Measurements from ENCODE around the gene IL5RA.

The IL5RA gene

DNA sequence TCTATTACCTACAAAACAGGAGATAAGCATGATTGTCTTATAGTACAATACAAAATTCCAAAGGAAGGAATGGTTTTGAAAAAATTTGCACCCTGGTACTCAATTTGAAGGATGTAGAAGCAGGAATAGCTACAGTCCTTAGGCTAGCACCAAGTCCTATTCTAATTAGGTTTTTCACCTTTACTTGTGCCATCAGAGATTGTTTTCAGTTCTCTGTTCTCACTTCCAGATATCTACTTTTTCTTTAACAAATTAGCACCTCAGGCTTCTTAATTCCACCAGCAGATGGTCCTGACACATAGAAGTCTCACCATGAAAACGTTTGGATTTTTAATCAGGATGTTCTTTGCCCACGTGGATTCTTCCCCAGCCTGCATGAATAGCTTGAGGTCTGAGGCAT, 43.8 kb downstream of the IL5RA start:
- DNase-seq (ENCODE audit: low spot score) = no peak

DNA sequence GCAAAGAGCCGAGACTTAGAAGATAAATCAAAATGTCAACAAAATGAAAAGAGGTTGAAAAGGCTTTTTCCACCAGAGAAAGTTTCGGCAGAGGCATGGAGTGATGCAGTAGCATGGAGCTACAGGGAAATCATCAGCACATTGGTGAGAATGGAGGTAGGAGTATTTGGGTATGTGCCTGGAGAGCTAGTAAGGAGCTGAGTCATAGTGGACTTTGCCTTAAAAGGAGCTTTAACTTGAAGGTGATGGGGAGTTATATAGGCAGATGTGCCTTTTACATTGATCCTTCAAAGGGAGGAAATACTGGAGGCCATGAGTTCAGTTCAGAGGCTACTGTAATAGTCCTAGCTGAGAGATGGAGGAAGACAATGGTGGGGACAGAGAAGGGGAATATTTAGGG, 44.3 kb downstream of the IL5RA start:
- no peak for DNase-seq (ENCODE audit: low spot score)

DNA sequence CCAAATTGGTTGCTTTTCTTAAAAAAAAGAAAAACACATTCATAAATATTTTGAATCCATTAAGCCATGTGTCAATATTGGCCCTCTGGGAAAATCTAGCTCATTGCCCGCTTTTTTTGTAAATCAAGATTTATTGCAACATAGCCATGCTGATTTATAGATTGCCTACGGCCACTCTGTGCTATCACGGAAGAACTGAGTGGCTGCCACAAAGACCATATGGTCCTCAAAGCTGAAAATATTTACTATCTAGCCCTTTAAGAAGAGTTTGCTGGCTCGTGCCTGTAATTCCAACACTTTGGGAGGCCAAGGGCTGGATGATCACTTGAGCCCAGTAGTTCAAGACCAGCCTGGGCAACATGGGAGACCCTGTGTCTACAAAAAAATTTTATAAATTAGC, 45.9 kb downstream of the IL5RA start:
- DNase-seq (ENCODE audit: low spot score) = no peak

DNA sequence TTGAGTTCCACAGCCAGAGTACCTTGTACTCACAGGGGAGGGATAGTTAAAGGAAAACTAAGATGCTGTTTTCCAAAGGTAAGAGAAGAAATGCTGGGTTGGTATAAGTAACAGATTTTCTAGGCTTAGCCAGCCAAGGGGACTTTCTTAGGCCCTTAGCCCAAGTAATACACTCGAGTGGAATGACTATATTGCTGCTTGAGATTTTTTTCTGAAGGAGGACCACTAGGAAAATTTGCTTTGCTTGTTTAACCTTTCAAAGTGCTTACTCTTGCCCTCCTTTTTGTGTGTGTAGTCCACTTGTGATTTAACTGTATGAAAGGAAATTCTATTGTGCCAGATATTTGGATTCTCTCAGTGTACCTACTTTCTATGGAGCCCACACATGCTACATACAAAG, 50.5 kb downstream of the IL5RA start:
- no peak for DNase-seq (ENCODE audit: low spot score)

DNA sequence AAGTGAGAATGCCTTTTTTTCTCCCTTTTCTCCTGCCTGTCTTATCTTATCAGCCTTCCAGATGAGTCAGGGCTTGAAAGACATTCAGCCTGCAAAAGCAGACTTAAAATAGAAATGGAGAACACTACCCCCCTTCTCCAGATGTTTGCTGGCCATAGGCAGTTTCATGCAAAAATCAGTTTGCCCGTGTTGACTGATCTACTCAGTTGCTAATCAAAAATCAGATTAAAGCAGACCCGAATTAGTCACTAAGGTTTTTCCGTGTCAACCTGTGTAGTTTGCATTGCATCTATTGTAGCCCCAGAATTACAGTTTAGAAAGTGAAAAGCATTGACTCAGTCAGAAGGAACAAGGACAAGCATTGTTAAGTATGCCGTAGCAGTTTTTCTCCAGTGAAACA, 56.2 kb downstream of the IL5RA start:
- peak; percentile 12 for DNase-seq (ENCODE audit: low spot score)

DNA sequence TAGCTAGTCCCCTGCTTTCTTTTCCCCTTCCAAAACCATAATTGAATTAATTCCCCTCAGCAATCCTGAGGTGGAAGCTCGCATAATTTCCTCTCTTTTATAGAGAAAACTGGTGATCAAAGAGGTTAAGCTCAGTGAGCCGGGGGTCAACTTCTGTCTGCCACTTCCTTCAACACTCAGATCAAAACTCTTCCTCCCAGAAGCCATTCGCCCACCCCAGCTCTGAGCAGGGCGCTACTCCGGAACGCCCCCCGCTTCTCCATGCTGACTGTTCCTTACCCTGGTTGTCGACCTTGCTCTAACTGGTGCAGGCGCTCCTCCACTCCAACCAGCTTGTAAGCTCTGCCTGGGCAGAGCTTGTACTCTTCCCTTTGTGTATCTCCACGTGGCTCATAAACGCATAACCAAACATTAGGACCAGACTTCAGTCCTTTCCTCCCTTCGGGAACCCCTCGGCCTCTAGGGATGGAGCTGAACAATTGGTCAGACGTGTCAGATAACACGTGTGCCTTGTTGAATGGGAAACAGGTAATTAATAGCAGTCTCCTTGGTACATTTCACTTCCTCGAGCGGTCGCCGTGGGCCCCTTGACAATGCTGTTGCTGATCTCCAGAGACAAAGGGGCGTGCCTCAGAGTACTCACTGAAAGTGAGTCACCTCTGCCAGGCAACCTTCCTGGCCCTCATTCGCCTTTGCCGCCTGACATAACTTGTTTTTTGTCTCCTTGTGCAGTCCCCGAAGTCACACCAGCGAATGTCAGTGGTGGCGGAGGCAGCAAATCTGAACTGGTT, 71.8 kb downstream of the IL5RA start:
- DNase-seq (ENCODE audit: low spot score) = peak; percentile 77

DNA sequence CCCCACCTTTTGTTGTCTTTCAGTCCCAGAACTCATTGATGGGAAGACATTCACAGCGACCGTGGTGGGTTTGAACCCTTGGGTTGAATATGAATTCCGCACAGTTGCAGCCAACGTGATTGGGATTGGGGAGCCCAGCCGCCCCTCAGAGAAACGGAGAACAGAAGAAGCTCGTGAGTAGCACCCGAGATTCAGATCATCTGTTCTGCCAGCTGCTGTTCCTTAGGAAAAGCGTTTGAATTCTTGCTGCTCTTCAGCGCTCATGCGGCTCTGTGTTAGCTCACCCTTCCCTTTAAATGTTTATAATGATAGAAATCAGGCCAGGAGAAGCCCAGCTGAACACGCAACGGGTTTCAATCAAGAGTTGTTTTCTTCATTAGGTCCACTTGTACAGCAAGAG, 73.0 kb downstream of the IL5RA start:
- DNase-seq (ENCODE audit: low spot score) = no peak

DNA sequence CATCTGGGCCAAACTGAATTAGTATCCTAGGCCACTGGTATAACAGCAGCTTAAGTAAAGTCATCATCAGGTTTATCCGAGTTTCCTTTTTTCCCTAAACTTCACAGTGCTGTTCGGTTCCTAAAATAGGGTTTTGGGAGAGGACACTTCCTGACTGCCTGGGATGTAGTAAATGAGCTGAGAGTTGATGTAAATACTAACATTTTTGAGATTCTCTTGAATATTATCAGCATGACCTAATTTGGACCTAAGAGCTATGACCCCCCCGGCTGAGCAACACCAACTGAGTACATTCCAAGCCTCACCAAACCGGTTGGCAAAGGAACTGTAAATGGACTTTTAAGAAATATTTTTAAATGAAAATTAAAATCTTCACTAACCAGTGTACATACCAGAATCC, 78.8 kb downstream of the IL5RA start:
- DNase-seq (ENCODE audit: low spot score) = no peak

DNA sequence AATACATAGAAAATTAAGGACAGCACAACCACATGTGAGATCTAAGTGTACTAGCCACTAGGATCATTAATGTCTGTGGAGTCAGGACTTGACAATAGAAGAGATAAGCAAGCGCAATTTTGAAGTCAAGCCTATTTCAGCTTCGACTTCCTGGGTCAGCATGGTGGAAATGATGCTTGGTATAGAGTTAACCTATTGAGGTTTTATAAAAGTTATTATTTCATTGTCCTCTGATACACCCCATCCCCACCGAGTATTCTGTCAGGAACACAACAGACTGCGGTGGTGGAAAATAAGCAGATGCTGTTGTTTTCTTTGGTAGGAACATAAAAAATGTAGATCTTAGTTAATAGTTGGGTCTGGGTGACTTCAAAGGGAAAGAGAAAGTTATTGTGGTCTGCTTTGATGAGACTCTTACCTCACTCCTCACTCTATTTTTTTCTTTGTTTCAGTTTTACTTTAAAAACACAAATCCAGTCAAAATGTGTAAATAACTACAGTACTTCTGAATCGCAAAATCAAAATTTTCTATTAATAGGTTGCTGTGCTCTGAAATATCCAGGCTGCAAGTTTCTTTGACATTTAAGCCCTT, 82.1 kb downstream of the IL5RA start:
- DNase-seq (ENCODE audit: low spot score) = no peak

DNA sequence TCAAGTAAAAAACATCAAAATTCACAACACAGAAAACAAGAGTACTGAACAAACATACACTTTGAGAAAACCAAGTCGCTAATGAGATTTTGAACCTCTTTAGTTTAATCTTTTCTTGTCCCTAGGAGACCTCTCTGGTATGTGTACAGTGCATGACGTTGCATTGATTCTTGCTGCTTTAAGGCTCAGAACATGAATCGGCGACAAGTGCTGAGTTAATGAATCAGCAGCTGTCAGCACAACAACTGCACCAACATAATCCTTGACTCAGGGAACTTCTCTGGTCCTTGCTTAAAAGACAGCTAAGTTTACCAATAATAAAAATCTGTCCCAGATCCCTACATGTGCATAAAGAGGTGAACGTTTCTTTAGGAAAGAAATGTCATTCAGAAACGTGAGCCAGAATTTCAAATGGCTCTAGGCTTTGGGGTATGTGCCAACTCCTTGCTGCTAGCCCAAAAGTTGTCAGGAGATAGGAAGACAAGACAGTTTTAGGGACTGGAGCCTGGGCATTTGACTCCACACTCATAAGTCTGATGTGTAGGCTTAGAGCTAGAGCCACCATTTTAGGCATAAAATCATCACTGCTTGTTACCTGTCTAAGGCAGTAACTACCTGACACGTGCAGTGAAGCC, 86.9 kb downstream of the IL5RA start:
- no peak for DNase-seq (ENCODE audit: low spot score)

DNA sequence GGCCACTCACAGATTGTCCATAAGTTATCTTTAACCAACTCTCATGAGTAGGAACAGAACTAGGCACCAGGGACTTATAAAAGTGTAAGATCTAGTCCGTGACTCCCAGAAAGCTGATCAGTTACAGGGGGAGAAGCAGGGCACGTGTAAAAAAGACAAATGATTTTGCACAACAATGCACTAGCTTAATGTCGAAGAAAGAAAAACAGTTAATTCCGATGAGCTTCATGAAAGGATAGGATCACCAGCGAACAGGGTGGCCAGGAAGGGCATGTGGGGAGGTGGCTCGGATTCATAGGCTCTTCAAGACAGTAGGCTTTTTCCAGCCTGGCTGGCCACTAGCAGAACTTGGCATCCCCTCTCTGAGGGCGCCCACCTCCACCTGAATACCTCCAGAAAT, 90.0 kb downstream of the IL5RA start:
- no peak for DNase-seq (ENCODE audit: low spot score)

Data from kidney capillary endothelial cell (primary cell).